HS-27A (cell line): ENCODE results near the gene WIPF3.
A peak's percentile ranks its signal among the peaks of the same experiment; 100 is the strongest.
"Not testable (repeated sequence)": the region's sequence is repeated elsewhere in the genome, so short reads cannot be mapped to it uniquely, and the experiment has no call there.

Experiments
- DNase-seq: peaks from one replicate; pipeline ENCODE4 v3.0.0-alpha.2; 2012; ENCODE audit warnings: low read depth, missing footprints

WIPF3 gene

DNA sequence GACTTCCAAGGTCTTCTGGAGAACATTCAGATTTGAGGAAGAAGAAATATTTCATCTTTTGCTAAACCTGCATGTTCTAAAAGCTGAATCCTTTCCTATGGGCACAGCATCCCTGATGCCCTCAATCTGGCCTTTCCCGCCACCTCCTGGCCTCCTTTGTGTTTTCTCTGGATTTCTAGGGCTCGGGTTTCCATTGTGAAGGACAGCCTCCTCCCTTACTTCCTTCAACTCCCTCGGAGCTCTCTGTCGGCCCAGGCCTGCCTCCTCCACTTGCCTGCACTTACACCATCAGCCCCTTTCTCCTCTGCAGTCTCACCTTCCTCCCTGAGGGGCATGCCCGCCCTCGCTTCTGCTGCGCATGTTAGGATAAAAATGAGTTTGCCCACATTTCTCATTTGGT is 75.4 kb downstream of the WIPF3 start:
- no peak for DNase-seq

DNA sequence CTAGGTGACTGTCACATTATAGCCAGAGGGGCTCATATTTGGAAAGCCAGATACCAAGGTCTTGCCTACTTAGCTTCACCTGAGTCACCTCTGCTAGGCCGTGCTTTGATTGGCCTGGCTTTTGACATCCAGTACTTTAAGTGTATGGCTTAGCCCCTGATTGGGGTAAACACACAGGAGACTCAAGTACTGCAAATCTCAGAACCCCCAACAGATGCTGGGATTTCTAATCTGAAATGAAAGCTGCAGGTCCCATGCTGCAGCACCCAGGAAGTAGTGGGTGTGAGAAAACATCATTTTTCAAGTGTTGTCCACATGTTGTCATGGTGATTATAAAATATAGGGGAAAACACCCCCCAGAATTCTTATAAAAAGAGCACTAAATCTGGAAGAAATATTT is 76.2 kb downstream of the WIPF3 start:
- no peak for DNase-seq

DNA sequence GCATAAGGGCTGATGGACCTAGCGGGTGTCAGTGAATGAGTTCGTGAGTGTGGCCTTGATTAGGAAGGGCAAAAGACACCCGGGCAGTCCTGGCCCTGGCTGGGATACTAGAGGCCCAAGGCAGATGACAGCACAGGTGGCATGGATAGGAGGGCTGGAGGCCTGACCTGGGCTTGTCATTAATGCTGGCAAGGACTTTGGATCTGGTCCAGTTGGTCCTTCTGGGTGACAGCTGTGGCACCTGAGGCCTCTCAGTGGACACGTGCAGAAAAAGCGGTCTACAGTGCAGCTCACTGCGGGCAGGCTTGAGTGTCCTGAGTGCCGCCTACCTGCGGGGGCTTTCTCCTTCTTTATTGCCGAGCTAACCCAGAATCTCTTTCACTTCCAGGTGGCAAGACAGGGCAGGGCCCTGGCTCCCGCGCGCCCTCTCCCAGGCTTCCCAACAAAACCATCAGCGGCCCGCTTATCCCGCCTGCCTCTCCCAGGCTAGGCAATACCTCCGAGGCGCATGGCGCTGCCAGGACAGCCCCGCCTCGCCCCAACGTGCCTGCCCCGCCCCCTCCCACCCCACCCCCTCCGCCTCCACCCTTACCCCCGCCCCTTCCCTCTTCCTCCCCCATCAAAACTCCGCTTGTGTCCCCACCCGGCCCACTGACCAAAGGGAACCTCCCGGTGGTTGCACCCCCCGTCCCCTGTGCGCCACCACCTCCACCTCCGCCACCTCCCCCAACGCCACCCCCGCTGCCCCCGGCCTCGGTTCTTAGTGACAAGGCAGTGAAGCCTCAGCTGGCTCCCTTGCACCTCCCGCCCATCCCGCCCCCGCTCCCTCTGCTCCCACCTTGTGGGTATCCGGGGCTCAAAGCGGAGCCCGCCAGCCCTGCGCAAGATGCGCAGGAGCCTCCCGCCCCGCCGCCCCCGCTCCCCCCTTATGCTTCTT is 77.4 kb downstream of the WIPF3 start:
- DNase-seq, result no peak

DNA sequence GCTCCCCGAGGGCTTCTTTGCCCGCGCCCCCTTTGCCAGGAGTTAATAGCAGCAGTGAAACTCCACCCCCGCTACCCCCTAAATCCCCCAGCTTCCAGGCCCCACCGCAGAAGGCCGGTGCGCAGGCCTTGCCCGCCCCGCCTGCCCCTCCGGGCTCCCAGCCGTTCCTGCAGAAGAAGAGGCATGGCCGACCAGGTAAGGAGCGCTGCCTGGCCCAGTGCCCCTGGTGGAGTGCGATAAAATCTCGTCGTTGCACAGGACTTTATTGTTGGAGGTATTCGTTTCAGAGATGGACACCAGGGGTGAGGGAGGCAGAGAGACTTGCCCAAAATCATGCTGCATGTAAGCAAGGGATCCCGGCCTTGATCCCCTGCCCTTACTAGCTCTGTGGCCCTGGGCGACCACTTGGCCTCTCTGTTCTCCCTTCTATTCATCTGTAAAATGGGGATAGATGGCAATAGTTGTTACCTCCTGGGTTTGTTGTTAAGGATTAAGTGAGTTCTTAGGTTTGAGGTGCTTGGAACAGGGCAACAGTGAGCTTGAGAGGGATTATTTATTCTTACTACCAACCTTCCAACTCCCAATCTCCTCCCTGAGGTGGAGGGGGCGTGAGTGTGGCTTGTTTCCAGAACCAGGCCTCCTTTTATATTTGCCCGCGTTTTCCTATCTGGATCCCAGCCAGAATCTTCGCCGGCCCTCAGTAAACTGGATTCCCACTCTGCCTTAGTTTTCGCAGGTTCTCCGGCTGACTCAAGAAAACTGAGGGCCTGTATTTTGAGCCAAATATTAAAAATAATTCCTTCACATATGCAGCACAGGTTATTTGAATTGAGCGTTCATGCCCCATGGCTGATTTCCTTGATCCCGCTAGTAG is 78.3 kb downstream of the WIPF3 start:
- no peak for DNase-seq

DNA sequence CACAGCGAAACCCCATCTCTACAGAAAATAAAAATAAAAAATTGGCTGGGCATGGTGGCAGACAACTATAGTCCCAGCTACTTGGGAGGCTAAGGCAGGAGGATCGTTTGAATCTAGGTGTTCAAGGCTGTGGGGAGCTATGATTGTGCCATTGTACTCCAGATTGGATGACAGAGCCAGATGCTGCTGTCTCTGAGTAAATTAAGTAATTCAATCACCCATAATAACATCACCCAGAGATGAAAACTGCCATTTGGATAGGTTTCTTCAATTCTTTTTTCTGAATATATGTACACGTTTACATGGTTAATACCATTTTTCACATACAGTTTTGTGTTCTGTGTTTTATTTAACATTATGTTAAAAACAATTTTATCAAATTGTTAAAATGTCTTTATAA is 79.3 kb downstream of the WIPF3 start:
- DNase-seq, result no peak

DNA sequence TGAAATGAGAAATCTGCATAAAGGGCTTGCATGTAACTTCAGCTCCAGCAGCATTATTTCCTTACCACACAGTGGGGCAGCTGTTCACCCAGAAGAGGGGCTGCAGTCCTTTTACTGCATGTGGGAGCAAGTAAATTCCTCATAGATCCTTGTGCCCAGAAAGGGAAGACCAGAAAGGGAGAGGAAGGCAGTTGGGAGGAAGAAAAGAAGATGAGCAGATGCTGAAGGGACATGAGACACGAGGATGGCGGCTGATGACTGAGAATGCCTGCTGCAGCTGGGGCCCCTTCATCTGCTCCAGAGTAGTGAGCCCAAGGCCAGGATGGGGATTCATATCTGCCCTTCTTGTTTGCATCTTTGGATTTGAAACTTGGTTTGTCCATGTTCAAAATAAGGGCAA is 80.5 kb downstream of the WIPF3 start:
- DNase-seq, result no peak

DNA sequence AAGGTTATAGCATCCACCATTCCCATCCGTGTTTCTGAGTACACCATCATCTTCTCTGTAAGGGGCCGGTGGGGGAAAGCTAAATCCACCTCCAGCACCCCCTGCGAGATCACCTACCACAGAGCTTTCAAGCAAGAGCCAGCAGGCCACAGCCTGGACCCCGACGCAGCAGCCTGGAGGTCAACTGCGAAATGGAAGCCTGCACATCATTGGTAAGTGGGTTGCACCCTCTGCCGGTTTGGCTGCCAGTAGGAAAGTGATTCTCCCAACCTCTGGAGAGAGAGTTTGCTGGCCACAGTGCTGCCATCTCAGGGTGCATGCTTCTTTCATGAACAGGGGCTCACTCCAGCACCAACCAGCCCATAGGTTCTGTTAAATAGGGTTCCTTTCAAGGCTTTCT is 81.7 kb downstream of the WIPF3 start:
- no peak for DNase-seq

DNA sequence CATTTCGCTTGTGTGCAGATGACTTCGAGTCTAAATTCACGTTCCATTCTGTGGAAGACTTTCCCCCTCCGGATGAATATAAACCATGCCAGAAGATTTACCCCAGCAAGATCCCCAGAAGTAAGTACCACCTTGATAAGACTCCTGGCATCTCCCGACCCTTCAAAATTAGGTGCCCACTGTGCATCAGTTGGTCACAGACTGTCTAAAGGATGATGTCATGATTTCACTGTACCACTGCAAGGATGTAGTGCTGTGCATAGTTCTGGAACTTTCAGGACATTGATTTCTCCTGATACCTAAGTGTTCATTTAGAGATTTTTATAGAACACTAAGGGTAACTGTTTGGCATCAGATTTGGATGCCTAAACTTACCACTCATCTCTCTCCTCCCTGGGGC is 83.0 kb downstream of the WIPF3 start:
- no peak for DNase-seq

DNA sequence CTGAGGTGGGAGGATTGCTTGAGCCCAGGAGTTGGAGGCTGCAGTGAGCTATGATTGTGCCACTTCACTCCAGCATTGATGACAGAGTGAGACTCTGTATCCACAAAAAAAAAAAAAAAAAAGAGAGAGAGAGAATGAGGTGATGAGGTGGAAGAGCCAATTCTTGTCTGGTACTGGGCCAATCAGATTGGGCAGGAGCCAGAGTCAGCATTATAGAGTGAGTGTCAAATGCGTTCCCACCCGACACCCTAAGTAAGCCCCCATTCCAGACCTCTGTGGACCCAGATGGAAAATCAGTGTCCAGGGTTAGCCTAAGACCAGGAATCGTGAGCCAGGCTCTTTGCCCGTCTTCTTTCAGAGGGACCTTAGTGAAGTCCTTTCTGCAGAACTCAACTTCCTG is 83.9 kb downstream of the WIPF3 start:
- DNase-seq, result no peak

DNA sequence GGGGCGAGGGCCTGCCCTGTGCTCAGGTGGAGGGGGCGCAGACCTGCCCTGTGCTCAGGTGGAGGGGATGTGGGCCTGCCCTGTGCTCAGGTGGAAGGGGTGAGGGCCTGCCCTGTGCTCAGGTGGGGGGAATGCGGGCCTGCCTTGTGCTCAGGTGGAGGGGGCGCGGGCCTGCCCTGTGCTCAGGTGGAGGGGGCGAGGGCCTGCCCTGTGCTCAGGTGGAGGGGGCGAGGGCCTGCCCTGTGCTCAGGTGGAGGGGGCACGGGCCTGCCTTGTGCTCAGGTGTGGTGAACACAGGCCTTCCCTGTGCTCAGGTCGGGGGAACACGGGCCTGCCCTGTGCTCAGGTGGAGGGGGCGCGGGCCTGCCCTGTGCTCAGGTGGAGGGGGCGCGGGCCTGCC is 84.5 kb downstream of the WIPF3 start:
- not testable (repeated sequence) for DNase-seq

DNA sequence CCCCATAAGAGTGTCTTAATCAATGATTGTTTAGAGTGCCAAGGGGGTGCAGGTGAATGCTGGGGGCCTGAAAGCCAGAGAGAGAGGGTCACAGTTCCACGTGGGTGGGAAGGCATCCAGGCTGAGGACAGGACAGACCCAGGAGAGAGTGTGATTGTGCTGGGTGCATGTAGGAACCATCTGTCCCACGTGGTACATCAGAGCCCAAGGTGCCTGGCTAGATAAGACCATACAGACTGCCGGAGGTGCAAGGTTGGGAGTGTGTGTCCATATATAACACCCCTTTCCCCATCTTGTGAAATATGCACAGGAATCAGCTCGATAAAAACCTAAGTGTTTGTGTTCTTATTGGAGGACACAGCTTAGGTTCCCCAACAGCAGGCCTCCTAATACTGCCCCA is 85.5 kb downstream of the WIPF3 start:
- DNase-seq, result no peak

DNA sequence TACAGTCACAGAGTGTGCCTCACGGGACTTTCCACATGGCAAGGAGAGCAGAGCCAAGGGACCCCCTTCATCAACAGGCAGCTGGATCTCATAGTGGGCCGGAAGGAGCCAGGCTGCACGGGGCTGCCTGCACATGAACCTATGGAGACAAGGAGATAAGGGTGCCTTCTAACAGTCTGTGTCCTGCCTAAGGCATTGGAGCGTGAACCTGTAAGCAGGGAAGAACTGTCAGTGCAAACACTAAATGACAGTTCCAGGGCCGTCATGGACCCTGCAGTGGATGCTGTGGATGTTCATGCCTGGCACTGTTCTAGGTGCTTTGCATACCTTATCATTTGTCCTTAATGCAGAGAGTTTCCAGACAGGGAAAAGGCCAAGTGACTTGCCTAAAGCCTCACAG is 85.9 kb downstream of the WIPF3 start:
- DNase-seq, result no peak

DNA sequence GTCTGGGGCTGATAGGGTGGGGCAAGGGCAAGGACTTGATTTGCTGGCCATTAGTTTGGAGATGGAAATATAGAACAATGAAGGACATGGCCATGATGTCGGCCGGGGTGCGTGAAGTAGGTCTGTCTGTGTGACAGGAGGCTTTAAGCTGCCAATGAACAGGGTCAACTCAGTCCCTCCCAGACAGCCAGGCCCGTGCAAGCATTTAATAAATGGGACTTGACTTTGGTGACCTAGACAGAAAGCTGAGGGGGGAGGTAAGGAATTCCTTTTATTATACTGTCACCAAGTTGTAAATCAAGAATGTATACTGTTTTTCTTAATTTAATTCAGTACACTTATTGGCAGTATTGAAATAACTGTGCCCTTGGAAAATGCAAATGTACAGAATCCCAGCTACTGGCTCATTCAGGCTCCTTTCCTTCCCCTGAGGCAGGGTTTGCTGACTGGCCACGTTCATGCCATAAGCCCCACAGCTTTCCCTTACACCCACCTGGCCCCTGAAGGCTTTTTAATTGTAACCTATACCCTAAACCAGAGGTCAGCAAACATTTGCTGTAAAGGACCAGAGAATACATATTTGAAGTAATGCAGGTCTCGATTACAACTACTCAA is 87.2 kb downstream of the WIPF3 start:
- DNase-seq, result no peak

DNA sequence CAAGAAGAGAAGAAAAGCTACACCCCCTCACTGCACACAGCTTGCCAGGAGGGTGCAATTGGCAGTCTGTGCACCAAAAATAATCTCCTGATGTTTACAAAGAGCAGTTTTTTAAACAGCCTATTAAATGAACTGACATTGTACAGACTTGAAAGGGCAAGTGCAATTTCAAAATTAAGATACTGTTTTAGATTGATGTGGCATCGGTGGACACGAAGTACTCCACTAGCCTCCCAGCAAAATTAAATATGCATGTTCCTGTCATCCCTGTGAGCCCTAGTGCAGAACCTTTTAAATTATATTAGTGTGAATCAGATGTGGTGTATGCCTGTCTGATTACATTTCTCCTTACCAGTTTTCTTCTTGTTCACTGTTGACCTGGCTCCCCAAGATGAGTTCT is 87.9 kb downstream of the WIPF3 start:
- no peak for DNase-seq

DNA sequence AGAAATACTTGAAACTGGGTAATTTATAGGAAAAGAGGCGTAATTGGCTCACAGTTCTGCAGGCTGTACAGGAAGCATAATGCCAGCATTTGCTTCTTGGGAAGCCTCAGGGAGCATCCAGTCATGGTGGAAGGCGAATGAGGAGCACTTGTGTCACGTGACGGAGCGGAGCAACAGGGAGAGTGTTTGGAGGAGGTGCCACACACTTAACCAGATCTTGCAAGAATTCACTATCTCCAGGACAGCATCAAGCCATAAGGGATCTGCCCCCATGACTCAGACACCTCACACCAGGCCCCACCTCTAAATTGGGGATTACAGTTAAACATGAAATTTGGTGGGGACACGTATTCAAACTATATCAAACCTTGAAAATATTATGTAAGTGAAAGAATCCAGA is 89.3 kb downstream of the WIPF3 start:
- DNase-seq, result no peak

DNA sequence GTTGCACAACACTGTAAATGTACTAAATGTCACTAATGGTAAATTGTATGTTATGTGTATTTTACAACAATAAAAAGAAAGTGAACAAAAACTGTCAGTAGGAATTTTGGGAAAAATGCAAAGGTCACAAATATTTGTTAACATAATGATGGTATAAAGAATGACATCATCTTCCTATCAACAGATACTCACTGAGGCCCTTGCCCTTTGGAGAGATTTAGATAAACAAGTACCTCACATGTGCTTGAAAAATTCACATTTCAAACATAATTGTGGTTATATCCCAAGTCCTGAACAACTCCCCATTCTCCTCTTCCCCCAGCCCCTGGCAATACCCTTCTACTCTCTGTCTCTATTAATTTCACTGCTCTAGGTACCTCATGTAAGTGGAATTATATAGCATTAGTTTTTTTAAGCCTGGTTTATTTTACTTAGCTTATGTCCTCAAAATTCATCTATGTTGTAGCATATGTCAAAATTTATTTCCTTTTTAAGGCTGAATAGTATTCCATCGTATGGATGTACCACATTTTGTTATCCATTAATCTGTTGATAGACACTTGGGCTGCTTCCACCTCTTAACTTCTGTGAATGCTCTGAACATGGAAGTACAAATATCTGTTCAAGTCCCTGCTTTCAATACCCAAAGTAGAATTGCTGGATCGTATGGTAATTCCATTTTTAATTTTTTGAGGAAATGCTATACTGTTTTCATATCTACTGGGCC is 90.5 kb downstream of the WIPF3 start:
- peak; percentile 11 for DNase-seq

DNA sequence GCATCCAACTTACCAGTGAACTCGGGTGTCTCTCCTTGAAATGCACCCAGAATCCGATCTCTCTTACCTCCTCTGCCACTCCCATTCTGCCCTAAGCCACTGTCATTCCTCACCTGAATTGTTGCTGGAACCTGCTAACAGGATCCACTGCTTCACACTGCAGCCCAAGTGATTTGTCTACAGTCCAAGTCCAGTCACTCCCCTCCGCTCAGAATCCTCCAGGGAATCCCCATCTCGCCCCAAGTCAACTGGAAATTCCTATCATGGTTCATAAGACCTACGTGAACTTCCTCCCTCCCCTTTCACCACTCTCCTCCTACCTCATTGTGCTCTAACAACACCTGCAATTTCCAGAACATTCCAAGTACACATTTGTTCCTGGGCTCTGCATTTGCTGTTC is 92.0 kb downstream of the WIPF3 start:
- DNase-seq, result no peak

DNA sequence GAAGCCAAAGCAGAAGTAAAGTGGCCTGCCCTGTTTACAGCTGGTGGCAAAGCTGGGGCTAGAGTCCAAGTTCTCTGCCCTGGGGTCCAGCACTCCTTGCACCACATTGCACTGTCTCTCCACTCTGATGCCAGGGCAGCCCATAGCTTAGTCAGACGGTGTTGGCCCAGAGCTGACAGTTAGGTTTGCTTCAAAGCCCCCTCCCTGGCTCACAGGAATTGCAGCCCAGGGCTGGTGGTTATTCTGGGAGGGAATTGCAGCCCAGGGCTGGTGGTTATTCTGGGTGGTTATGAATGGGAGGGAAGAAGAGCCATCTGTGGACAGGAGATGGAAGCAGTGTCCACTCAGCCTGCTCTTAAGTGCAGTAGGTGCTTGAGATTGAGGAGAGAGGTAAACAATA is 94.4 kb downstream of the WIPF3 start:
- no peak for DNase-seq

DNA sequence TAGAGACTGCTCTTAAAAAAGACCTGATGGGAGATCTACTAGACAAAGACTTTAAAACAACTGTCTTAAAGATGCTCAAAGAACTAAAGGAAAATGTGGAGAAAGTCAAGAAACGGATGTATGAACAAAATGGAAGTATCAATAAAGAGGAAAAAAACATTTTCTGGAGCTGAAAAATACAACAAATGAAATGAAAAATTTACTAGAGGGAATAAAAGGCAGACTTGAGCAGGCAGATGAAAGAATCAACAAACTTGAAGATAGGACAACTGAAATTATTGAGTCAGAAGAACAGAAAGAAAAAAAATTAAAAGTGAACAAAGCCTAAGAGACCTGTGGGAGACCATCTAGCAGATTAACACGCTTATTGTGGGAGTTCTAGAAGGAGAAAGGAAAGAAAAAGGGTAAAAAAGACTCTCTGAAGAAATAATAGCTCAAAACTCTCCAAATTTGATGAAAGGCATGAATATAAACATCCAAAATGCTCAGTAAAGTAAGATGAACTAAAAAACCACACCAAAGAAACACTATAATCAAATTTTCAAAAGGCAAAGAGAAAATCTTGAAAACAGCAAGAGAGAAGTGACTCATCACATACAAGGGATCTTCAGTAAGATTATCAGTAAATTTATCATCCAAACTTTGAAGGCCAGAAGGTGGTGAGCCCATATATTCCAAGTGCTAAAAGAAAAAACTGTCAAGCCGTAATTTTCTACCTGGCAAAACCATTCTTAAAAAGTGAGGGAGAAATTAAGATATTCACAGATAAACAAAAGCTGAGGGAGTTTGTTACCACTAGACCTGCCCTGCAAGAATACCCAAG is 100.1 kb downstream of the WIPF3 start:
- DNase-seq, result no peak

DNA sequence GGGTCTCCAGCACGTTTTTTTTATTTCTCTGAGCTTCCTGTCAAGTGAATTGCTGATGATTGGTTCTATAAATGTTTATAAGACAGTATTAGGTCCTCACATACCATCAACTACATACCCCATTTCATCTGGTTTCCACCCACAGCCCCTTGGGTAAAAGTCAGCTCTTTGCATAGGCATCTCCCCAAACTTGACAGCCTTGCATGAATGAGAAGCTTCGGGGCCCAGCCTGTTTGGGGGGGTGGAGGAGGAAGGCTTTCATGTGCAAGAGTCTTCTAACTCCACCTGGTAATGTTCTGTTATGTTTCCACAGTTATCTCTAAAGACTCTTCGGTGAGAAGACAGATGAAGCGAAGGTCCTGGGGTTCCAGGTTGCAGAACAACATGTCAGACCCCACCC is 107.9 kb downstream of the WIPF3 start:
- DNase-seq, result no peak
